GM21576 (cell line): ENCODE data around the gene DPP6.
A peak's percentile ranks its signal among the peaks of the same experiment; 100 is the strongest.

Source experiments
- ATAC-seq: cut with Tn5 transposase; IDR thresholded peaks from one replicate; pipeline ENCODE4 v1.9.1; 2021; ENCODE audit warnings: mild to moderate bottlenecking, moderate library complexity; ENCODE audit not compliant: unreplicated experiment

The DPP6 gene

GRCh38 chr7:154898973-154899855, 847.0 kb downstream of the DPP6 start:
- ATAC-seq: no peak

GRCh38 chr7:154899862-154900261, 847.7 kb downstream of the DPP6 start:
- ATAC-seq: no peak

GRCh38 chr7:154902600-154903082, 850.4 kb downstream of the DPP6 start:
- no peak for ATAC-seq

- no peak for ATAC-seq
These were observed 851.0 kb downstream of the DPP6 start for GRCh38 chr7:154903083-154903731.

GRCh38 chr7:154905146-154905545, 852.9 kb downstream of the DPP6 start:
- no peak for ATAC-seq

- ATAC-seq: no peak
These were observed 853.4 kb downstream of the DPP6 start for GRCh38 chr7:154905615-154906014.

- no peak for ATAC-seq
These were observed 854.0 kb downstream of the DPP6 start for GRCh38 chr7:154906201-154906600.

- ATAC-seq: no peak
These were observed 854.6 kb downstream of the DPP6 start for GRCh38 chr7:154906736-154907355.

GRCh38 chr7:154907651-154908620, 855.7 kb downstream of the DPP6 start:
- no peak for ATAC-seq

- ATAC-seq: no peak
These were observed 857.3 kb downstream of the DPP6 start for GRCh38 chr7:154909241-154910105.

- no peak for ATAC-seq
These were observed 857.9 kb downstream of the DPP6 start for GRCh38 chr7:154910125-154910524.

GRCh38 chr7:154910977-154911376, 858.8 kb downstream of the DPP6 start:
- no peak for ATAC-seq

GRCh38 chr7:154911411-154911810, 859.2 kb downstream of the DPP6 start:
- no peak for ATAC-seq

GRCh38 chr7:154911862-154912455, 859.8 kb downstream of the DPP6 start:
- no peak for ATAC-seq

GRCh38 chr7:154912871-154913637, 860.9 kb downstream of the DPP6 start:
- no peak for ATAC-seq

GRCh38 chr7:154913638-154914307, 861.6 kb downstream of the DPP6 start:
- peak; percentile 95 for ATAC-seq

GRCh38 chr7:154914308-154914995, 862.3 kb downstream of the DPP6 start:
- no peak for ATAC-seq
